HG02588 (cell line): ENCODE measurements around the gene ADARB2.
A peak's percentile ranks its signal among the peaks of the same experiment; 100 is the strongest.

Experiments used
- ATAC-seq: cut with Tn5 transposase; IDR thresholded peaks from one replicate; pipeline ENCODE4 v1.9.1; 2021; ENCODE audit warnings: mild to moderate bottlenecking, moderate library complexity; ENCODE audit not compliant: unreplicated experiment

Gene ADARB2

GRCh38 chr10:1509011-1509530, 228.3 kb downstream of the ADARB2 start:
- no peak for ATAC-seq

GRCh38 chr10:1508096-1508495, 229.2 kb downstream of the ADARB2 start:
- ATAC-seq: no peak

- ATAC-seq: no peak
Observed at GRCh38 chr10:1507436-1507835, 229.9 kb downstream of the ADARB2 start.

GRCh38 chr10:1504940-1505339, 232.4 kb downstream of the ADARB2 start:
- no peak for ATAC-seq

- ATAC-seq: no peak
Observed at GRCh38 chr10:1504286-1504685, 233.0 kb downstream of the ADARB2 start.

- no peak for ATAC-seq
Observed at GRCh38 chr10:1502451-1502850, 234.9 kb downstream of the ADARB2 start.

GRCh38 chr10:1499359-1499957, 237.9 kb downstream of the ADARB2 start:
- ATAC-seq: no peak

- no peak for ATAC-seq
Observed at GRCh38 chr10:1498746-1499358, 238.5 kb downstream of the ADARB2 start.

GRCh38 chr10:1495915-1496517, 241.3 kb downstream of the ADARB2 start:
- no peak for ATAC-seq

GRCh38 chr10:1492641-1493040, 244.7 kb downstream of the ADARB2 start:
- no peak for ATAC-seq

- ATAC-seq: no peak
Observed at GRCh38 chr10:1491901-1492300, 245.4 kb downstream of the ADARB2 start.

- ATAC-seq: no peak
Observed at GRCh38 chr10:1489801-1490200, 247.5 kb downstream of the ADARB2 start.

GRCh38 chr10:1488970-1489548, 248.3 kb downstream of the ADARB2 start:
- ATAC-seq: peak; percentile 99

- ATAC-seq: no peak
Observed at GRCh38 chr10:1486841-1487687, 250.3 kb downstream of the ADARB2 start.

- ATAC-seq: no peak
Observed at GRCh38 chr10:1485357-1485756, 252.0 kb downstream of the ADARB2 start.

GRCh38 chr10:1483826-1484225, 253.5 kb downstream of the ADARB2 start:
- ATAC-seq: no peak

GRCh38 chr10:1483246-1483645, 254.1 kb downstream of the ADARB2 start:
- ATAC-seq: no peak

GRCh38 chr10:1477578-1477977, 259.7 kb downstream of the ADARB2 start:
- ATAC-seq: no peak

- no peak for ATAC-seq
Observed at GRCh38 chr10:1476455-1476803, 260.9 kb downstream of the ADARB2 start.

- no peak for ATAC-seq
Observed at GRCh38 chr10:1475771-1476454, 261.4 kb downstream of the ADARB2 start.
